ENCODE measurements around the gene REPS2. TPM values are rescaled to one million over a fixed set of nuclear protein-coding genes. Genes with fewer than 3 reads are reported as not detected.

REPS2 gene
- total RNA-seq, 1 experiment from 2014 or later = 0.15 TPM

DNA sequence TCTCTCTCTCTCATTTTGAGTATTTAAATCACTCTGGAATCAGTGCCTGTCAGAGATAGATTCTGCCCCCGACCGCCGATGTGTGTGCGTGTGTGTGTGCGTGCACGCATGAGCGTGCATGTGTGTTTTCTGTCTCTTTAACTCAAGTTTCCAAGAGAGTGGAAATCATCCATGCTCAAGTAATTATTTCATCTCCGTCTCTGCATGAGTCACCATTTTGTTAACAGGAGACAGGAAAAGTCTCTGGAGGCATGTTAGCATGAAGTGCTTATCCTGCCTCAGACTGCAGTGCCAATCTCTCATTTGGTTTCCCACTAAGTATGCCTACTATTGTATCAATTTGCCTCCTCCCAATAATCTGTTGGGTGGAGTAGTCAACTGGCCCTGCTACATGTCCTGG, 245.6 kb downstream of the REPS2 start:
- no peak for DNase-seq (ENCODE audit: extremely low read depth, low read depth)

Small RNA genes within 50 kb of the gene (small RNA-seq; reads per million reads assigned to genes)
- gene RF00019 = 0 reads per million in 2 experiments
- 0 reads per million in 2 experiments for gene RF00190

Other genes with a start within 250 kb of the REPS2 start
- gene CTPS2, start 234.0 kb upstream of the REPS2 start, total RNA-seq (2014; rRNA removed; shearing (Covaris generic)) = 16.0 and 19.8 TPM in 2 replicates
- 30.9 and 34.8 TPM in 2 replicates for gene SYAP1, start 227.0 kb upstream of the REPS2 start, total RNA-seq (2014; rRNA removed; shearing (Covaris generic))
- gene TXLNG, start 160.2 kb upstream of the REPS2 start, total RNA-seq (2014; rRNA removed; shearing (Covaris generic)) = 32.6 and 38.3 TPM in 2 replicates
- 130 and 146 TPM in 2 replicates for gene RBBP7, start 76.3 kb upstream of the REPS2 start, total RNA-seq (2014; rRNA removed; shearing (Covaris generic))

Measured in NCI-H460 (cell line).